ENCODE measurements around the gene PDE2A. TPM values are rescaled to one million over a fixed set of nuclear protein-coding genes. Genes with fewer than 3 reads are reported as not detected.

PDE2A gene
- total RNA-seq, 1 donor from 2014 or later: 18.6 TPM

- DNase-seq (ENCODE audit: low read depth): peak; percentile 96
Observed at GRCh38 chr11:72617080-72617762, 57.0 kb downstream of the PDE2A start.

GRCh38 chr11:72616655-72617054 lies 57.6 kb downstream of the PDE2A start:
- no peak for DNase-seq (ENCODE audit: low read depth)

- DNase-seq (ENCODE audit: low read depth): no peak
Observed at GRCh38 chr11:72615329-72615728, 58.9 kb downstream of the PDE2A start.

GRCh38 chr11:72614381-72614780 lies 59.8 kb downstream of the PDE2A start:
- no peak for DNase-seq (ENCODE audit: low read depth)

GRCh38 chr11:72613977-72614376 lies 60.2 kb downstream of the PDE2A start:
- DNase-seq (ENCODE audit: low read depth): no peak

- DNase-seq (ENCODE audit: low read depth): no peak
Observed at GRCh38 chr11:72613450-72613849, 60.8 kb downstream of the PDE2A start.

GRCh38 chr11:72609476-72609875 lies 64.7 kb downstream of the PDE2A start:
- DNase-seq (ENCODE audit: low read depth): no peak

- no peak for DNase-seq (ENCODE audit: low read depth)
Observed at GRCh38 chr11:72609045-72609444, 65.2 kb downstream of the PDE2A start.

GRCh38 chr11:72607496-72607895 lies 66.7 kb downstream of the PDE2A start:
- DNase-seq (ENCODE audit: low read depth): no peak

- DNase-seq (ENCODE audit: low read depth): no peak
Observed at GRCh38 chr11:72606748-72607468, 67.3 kb downstream of the PDE2A start.

- DNase-seq (ENCODE audit: low read depth): peak; percentile 92
Observed at GRCh38 chr11:72605973-72606747, 68.1 kb downstream of the PDE2A start.

- no peak for DNase-seq (ENCODE audit: low read depth)
Observed at GRCh38 chr11:72604256-72604655, 70.0 kb downstream of the PDE2A start.

- DNase-seq (ENCODE audit: low read depth): peak; percentile 35
Observed at GRCh38 chr11:72602250-72602904, 71.8 kb downstream of the PDE2A start.

- peak; percentile 82 for DNase-seq (ENCODE audit: low read depth)
Observed at GRCh38 chr11:72600557-72600956, 73.7 kb downstream of the PDE2A start.

GRCh38 chr11:72599325-72600117 lies 74.7 kb downstream of the PDE2A start:
- peak; percentile 71 for DNase-seq (ENCODE audit: low read depth)

GRCh38 chr11:72598906-72599305 lies 75.3 kb downstream of the PDE2A start:
- DNase-seq (ENCODE audit: low read depth): peak; percentile 78

- DNase-seq (ENCODE audit: low read depth): no peak
Observed at GRCh38 chr11:72598466-72598865, 75.8 kb downstream of the PDE2A start.

- no peak for DNase-seq (ENCODE audit: low read depth)
Observed at GRCh38 chr11:72597721-72598120, 76.5 kb downstream of the PDE2A start.

GRCh38 chr11:72595292-72595684 lies 78.9 kb downstream of the PDE2A start:
- DNase-seq (ENCODE audit: low read depth): no peak

- DNase-seq (ENCODE audit: low read depth): no peak
Observed at GRCh38 chr11:72594493-72595291, 79.5 kb downstream of the PDE2A start.

All from myocyte (in vitro differentiated cells).